H1 (cell line): ENCODE measurements around the gene SIT1.

Experiments
- CTCF ChIP-seq, 3 experiments: IDR thresholded peaks; 1 replicate in 2 of 3; 2 replicates in 1 of 3; pipeline versions ENCODE4 v1.5.1 to v1.6.1; 2011; ENCODE audit warnings: low read length in 3 of 3, mild to moderate bottlenecking in 3 of 3, inconsistent platforms in 2 of 3, low read depth in 1 of 3, moderate library complexity in 1 of 3; ENCODE audit not compliant: insufficient read depth in 1 of 3; ENCODE audit errors: control extremely low read depth in 1 of 3
- JUND ChIP-seq: IDR thresholded peaks from 2 replicates; pipeline ENCODE4 v1.6.1; 2011; ENCODE audit warnings: mild to moderate bottlenecking, improper control_type of control experiment, low read length

- TF ChIP-seq JUND (no peak), CTCF (IDR thresholded peaks at IDR 0.05; ENCODE audit: control extremely low read depth in 1 of 3, insufficient read depth in 1 of 3, low read depth in 1 of 3, low read length in 3 of 3) (no peak)
These were observed 5.6 kb upstream of the SIT1 start for GRCh38 chr9:35656348-35656747.
